ENCODE measurements around the gene LRRC32. TPM values are rescaled to one million over a fixed set of nuclear protein-coding genes. Genes with fewer than 3 reads are reported as not detected.
A peak's percentile ranks its signal among the peaks of the same experiment; 100 is the strongest.

Gene LRRC32
- total and polyA plus RNA-seq, 4 donors = 38.3 to 159 (median 85.2) TPM

DNA sequence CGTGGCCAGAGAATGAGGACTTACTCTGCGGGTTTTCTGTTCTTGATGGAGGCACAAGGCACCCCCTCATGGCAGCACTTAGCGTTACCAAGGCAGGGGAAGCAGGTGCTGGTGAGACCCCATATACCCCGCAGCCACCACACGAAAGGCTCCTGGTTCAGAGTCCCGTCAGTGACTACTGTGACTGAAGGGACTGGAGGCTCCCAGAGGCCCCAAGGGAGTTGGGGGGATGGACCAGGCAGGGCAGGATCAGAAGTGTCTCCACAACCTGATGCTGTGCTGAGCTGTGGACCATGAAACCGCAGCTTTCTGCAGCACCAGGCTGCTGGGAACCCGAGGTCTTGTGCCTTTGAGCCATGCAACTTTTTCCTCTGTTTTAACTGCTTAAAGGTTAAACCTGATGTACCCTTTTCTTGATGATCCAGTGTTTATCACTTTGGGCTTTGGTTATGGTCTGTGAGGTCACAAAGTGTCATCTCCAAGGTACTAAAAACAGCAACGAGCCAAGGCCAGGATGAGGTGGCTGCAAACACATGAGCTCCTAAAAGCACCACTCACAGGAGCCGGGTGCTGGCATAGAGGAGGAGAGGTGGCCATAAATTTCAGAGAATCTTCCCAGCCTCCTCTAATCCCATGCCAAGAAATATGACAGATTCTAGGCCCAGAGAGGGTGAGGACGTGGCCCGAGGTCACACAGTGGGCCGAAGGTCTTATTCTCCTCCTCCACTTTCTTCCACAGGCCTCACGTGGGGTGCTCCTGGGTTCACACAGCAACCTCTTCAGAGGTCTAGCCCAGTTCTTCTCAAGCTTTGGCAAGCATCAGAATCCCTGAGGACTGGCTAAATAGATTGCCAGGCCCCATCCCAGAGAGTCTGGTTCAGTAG is 4.2 kb upstream of the LRRC32 start:
- DNase-seq (no peak), ATAC-seq (ENCODE audit: insufficient read depth, low FRiP score) (no peak)
- no peak overlapping the region for H3K27ac ChIP-seq (ENCODE audit: low read depth in 1 of 2, low read length in 1 of 2)
- H3K9ac ChIP-seq (ENCODE audit: insufficient read depth in 1 of 2, low read length in 2 of 2) = no peak overlapping the region
- TF ChIP-seq, protein P1, sequence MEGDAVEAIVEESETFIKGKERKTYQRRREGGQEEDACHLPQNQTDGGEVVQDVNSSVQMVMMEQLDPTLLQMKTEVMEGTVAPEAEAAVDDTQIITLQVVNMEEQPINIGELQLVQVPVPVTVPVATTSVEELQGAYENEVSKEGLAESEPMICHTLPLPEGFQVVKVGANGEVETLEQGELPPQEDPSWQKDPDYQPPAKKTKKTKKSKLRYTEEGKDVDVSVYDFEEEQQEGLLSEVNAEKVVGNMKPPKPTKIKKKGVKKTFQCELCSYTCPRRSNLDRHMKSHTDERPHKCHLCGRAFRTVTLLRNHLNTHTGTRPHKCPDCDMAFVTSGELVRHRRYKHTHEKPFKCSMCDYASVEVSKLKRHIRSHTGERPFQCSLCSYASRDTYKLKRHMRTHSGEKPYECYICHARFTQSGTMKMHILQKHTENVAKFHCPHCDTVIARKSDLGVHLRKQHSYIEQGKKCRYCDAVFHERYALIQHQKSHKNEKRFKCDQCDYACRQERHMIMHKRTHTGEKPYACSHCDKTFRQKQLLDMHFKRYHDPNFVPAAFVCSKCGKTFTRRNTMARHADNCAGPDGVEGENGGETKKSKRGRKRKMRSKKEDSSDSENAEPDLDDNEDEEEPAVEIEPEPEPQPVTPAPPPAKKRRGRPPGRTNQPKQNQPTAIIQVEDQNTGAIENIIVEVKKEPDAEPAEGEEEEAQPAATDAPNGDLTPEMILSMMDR (IDR thresholded peaks at IDR 0.05; ENCODE audit: control extremely low read depth, extremely low read depth) = no peak
- H3K9me3 ChIP-seq (ENCODE audit: control insufficient read depth in 4 of 4, insufficient read depth in 3 of 4, low read length in 3 of 4) = no peaks in the 10 kb centered on the region
- H3K4me1 ChIP-seq (ENCODE audit: control insufficient read depth in 5 of 5, insufficient read depth in 5 of 5, low read length in 5 of 5) = peaks cover 0 to 19% (median 2%) of the 10 kb centered on the region in 5 donors
- 91% methylated on average over 14 of the region's 14 CpGs for WGBS, 2 donors
- no peak overlapping the region for H3K4me3 ChIP-seq
- peaks cover 0 to 3% (median 0%) of the 10 kb centered on the region in 3 donors for H3K27me3 ChIP-seq (ENCODE audit: control insufficient read depth in 3 of 3, insufficient read depth in 3 of 3, low read length in 2 of 3)
- no peaks in the 10 kb centered on the region for H3K36me3 ChIP-seq (ENCODE audit: control insufficient read depth in 4 of 4, insufficient read depth in 4 of 4, low read length in 4 of 4)

DNA sequence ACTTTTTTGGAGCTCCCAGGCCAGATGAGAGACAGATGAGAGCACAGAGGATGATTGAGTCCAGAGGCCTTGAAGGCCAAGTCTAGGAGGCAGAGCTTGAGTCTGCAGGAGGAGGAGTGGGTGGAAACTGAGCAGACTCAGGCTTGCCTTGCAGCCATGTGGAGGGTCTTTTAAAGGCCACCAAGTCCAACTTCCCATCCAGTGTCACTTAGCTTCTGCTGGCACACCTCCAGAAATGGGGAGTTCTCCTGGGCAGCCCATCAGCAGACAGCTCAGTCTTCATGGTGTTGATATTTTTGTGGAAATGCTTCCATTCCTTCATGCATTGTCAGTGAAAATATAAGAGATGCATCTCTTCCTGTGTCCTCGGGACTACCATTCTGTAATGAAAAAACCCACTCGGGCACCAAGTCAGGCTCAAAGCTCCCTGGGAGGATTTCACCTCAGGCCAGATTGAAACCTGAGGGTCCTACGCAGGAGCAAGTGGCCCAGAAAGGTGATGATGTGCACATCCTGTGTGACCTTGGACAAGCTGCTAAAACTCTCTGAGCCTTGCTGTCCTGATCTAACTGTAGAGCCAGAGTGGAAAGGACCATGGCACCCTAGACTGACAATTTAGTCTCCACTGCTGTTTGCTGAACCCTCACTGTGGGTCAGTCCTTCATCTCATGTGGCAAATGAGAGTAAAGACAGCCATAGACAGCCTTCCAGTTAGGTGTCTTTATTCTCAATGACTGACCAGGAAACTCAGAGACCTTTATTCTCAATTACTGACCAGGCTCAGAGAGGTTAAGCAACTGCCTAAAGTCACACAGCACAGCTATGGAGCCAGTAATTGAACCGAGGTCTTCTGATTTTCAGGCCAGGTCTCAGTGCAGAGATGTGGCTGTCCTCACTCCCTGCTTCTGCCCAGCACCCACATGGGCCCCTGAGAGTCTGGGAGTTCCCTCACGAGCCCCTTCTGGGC is 2.9 kb upstream of the LRRC32 start:
- H3K9ac ChIP-seq (ENCODE audit: insufficient read depth in 1 of 2, low read length in 2 of 2) = no peak overlapping the region
- ATAC-seq (ENCODE audit: insufficient read depth, low FRiP score) = no peak
- TF ChIP-seq, protein P1 (IDR thresholded peaks at IDR 0.05; ENCODE audit: control extremely low read depth, extremely low read depth) = no peak
- DNase-seq = peak in 2 of 3 donors; percentile 28 to 52
- 87 to 93% methylated on average over 5 of the region's 5 CpGs for WGBS, 2 donors
- no peaks in the 10 kb centered on the region for H3K36me3 ChIP-seq (ENCODE audit: control insufficient read depth in 4 of 4, insufficient read depth in 4 of 4, low read length in 4 of 4)
- peaks cover 0 to 20% (median 2%) of the 10 kb centered on the region in 5 donors for H3K4me1 ChIP-seq (ENCODE audit: control insufficient read depth in 5 of 5, insufficient read depth in 5 of 5, low read length in 5 of 5)
- H3K9me3 ChIP-seq (ENCODE audit: control insufficient read depth in 4 of 4, insufficient read depth in 3 of 4, low read length in 3 of 4) = no peaks in the 10 kb centered on the region
- H3K4me3 ChIP-seq = no peak overlapping the region
- no peak overlapping the region for H3K27ac ChIP-seq (ENCODE audit: low read depth in 1 of 2, low read length in 1 of 2)
- peaks cover 0 to 6% (median 0%) of the 10 kb centered on the region in 3 donors for H3K27me3 ChIP-seq (ENCODE audit: control insufficient read depth in 3 of 3, insufficient read depth in 3 of 3, low read length in 2 of 3)

DNA sequence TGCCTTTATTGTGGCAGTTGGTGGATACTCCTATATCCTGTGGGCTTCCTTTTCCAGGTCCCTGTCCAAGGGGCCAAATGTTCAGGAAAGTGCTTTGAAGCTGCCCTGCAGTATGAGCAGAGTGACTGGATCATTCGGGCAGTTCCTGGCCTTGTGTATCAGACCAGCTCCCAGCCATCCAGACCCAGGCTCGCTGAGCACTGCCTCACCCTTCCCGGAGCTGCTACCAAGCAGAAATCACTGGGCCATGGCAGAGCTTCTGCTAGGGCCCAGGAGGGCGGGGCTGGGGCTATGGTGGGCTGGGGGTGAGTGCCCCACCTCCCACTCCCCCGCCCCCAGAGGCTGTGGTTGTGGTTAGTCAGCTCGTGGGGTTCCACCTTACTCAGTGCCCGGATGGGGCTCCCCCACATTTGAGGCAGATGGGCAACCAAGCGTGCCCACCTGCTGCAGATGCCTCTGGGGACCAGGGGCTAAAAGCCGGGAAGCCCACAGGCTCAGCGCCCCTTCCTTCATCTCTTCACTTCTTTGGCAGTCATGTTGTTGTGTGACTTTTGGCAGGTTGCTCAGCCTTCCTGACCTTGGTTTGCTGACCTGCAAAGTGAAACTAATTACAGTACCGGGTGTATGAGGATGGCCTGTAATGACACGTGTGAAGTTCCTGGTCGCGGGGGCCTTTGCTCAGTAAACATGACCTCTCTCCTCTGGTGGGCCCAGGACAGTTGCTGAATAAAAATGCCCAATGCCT is 2.1 kb upstream of the LRRC32 start:
- WGBS, 2 donors = 53 to 58% methylated on average over 14 of the region's 14 CpGs
- TF ChIP-seq, protein P1 (IDR thresholded peaks at IDR 0.05; ENCODE audit: control extremely low read depth, extremely low read depth) = no peak
- no peak for ATAC-seq (ENCODE audit: insufficient read depth, low FRiP score)
- H3K36me3 ChIP-seq (ENCODE audit: control insufficient read depth in 4 of 4, insufficient read depth in 4 of 4, low read length in 4 of 4) = no peaks in the 10 kb centered on the region
- H3K27ac ChIP-seq (ENCODE audit: low read depth in 1 of 2, low read length in 1 of 2) = peak overlapping the region in 1 of 2 donors; percentile 11
- H3K27me3 ChIP-seq (ENCODE audit: control insufficient read depth in 3 of 3, insufficient read depth in 3 of 3, low read length in 2 of 3) = peaks cover 0 to 6% (median 0%) of the 10 kb centered on the region in 3 donors
- peaks cover 0 to 20% (median 2%) of the 10 kb centered on the region in 5 donors for H3K4me1 ChIP-seq (ENCODE audit: control insufficient read depth in 5 of 5, insufficient read depth in 5 of 5, low read length in 5 of 5)
- H3K9me3 ChIP-seq (ENCODE audit: control insufficient read depth in 4 of 4, insufficient read depth in 3 of 4, low read length in 3 of 4) = no peaks in the 10 kb centered on the region
- DNase-seq = no peak
- H3K9ac ChIP-seq (ENCODE audit: insufficient read depth in 1 of 2, low read length in 2 of 2) = no peak overlapping the region
- no peak overlapping the region for H3K4me3 ChIP-seq
